Activated CD8-positive, alpha-beta memory T cell treated with anti-CD3 and anti-CD28 coated beads, Interleukin-2, amount 50 U/mL, for 1 hour (primary cell): ENCODE results near the gene SLC18B1.
"Not testable (repeated sequence)": the region's sequence is repeated elsewhere in the genome, so short reads cannot be mapped to it uniquely, and the experiment has no call there.

Experiments
- DNase-seq: peaks from one replicate; pipeline ENCODE4 v3.0.0-alpha.2; 2020; ENCODE audit errors: extremely low read depth

Gene SLC18B1

DNA sequence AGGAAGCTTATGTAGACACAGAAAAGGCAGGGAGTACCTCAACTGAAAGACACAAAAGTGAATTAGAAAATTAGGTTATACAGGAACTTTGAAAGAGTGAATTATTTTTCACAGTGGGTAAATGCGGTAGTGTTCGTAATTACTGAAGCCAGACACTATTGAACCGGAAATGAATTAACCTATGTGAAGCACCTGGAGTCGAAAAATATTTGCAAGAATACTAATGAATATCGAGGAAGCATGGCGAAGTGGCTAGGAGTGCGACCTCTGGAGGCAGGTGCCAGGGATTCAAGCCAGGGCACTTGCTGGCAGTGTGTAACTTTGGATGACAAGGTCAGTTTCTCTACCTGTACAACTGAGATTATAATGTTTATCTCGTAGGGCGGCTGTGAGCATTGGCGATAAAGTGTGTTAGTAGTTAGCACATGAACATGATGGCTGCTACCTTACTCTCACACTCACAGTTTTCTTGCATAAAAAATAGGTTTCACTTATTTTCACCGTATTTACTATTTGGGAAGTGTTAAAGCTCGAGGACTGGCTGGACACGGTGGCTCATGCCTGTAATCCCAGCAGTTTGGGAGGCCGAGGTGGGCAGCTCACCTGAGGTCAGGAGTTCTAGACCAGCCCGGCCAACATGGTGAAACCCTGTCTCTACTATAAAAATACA lies 567 bp upstream of the SLC18B1 start:
- peak; percentile 29 for DNase-seq

DNA sequence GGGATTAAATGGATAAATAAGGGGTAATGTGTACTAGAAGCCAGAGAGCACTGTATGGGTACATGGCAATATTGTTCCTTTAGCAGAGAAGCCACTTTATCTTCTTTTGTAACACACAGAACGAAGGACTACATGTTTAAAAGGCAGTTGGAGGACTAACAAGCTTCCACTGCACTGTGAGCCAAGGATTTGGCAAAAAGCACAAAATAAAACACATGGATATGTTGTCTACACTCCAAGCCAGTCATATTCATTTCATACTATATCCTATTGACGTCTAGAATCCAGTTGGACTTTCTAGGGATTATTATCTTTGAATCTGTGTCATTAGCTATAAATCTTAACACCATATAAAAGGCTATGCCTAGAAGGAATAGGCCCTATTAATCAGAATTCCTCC lies 3.0 kb downstream of the SLC18B1 start:
- DNase-seq, result no peak

DNA sequence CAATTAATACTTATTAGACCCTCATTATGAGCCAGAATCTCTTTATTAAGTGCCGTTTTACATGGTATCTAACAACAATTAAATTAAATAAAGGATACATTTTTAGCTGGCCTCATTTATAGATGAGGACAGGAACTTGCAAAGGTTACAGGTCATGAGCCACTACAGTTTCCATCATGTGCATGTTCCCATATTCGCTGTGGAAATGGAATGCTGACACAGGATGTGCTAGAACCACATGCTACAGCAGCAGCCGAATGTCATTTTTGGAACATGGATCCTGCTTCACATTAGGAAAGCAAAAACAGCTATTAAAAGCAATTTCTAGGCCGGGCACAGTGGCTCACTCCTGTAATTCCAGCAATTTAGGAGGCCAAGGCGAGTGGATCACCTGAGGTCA lies 5.9 kb downstream of the SLC18B1 start:
- no peak for DNase-seq

- DNase-seq, result no peak
Observed at GRCh38 chr6:132790450-132790849, 8.0 kb downstream of the SLC18B1 start.

DNA sequence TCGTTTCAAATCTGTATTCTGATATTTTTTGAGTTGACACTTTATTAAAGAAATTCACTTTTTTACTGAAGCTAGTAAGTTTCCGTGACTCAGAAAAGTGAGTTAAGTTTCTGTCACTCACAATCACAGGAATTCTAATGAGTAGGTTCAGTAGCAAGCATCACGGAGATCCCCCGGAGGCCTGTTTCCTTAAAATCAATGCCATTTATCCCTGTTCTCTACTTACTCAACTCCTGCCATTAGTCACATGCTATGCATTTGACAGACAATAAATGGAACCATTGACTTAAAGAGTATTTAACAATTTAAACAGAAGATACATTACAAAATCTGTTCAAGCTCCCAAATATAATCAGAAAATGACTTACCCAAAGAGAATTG lies 9.1 kb downstream of the SLC18B1 start:
- no peak for DNase-seq

DNA sequence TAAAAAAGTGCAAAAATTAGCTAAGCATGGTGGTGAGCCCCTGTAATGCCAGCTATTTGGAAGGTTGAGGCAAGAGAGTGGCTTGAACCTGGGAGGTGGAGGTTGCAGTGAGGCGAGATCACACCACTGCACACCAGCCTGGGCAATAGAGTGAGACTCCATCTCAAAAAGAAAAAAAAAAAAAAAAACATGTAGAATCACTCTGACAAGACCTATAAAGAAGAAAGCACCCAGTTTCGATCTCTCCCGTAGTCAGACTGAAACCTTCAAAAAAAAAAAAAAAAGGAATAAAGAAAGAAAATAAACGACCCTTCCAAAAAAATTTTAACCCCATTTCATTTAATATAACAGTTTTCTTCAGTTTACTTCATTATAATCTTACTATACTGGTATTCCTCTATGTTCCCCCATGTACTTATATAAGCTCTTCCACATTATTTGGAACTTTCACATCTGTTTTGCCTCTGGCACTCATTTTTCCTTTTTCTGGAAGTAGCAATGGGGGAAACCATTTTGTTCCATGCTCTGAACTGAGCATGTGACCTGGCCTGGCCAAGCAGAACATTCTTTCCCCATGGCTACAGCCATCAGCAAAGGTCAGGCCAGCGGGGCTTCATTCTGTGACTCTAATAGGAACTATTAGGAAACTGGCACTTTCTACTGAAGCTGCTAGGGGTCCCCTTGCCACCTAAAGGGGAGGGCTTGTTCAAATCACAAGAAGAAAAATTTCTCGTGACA lies 9.6 kb downstream of the SLC18B1 start:
- no peak for DNase-seq

GRCh38 chr6:132785936-132786335 lies 12.5 kb downstream of the SLC18B1 start:
- DNase-seq, result no peak

DNA sequence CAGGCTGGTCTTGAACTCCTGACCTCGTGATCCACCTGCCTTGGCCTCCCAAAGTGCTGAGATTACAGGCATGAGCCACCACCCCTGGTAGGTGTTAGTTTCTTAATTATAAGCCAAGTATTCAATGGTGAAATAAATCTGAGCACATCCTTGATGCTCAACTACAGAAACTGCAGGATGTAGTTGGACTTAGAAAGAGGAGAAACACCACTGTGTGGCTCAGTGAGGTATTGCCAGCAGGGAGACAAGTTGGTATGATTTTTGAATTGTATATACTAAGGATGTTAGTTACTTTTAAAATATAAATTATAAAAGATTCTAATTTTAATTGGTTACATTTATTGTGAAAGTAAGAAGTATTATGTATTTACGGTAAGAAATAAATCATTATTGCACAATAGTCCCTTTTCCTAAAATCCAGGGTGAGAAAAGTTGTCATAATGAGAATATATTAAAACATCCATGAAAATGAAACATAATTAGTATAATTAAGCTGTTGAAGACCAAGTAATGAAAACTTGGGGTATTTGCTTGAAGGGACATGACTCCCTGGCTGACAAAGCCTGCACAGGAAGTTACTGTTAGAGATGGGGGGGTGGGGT lies 17.6 kb downstream of the SLC18B1 start:
- DNase-seq, result no peak

GRCh38 chr6:132777881-132778280 lies 20.6 kb downstream of the SLC18B1 start:
- DNase-seq, result not testable (repeated sequence)

GRCh38 chr6:132768051-132768517 lies 30.4 kb downstream of the SLC18B1 start:
- no peak for DNase-seq

GRCh38 chr6:132765560-132765959 lies 32.9 kb downstream of the SLC18B1 start:
- DNase-seq, result no peak

GRCh38 chr6:132764370-132764769 lies 34.1 kb downstream of the SLC18B1 start:
- no peak for DNase-seq

DNA sequence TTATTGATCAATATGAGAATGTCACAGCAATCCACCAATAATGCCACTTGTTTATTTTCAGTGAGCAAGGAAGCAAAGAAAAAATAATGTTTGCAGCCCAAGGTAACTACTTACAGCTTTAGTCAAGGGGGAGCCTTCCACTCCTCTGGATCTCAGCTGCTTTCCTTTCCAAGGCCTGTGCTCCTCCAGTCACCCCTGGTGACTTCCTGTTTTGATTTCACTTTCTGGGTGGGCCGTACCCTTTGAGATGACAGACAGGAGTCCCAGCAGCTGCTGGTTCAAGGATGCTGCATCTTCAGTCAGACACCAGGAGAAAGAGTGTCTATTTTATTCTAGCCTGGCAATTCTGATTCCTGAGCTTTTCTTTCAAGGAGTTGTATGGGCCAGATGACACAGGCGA lies 35.2 kb downstream of the SLC18B1 start:
- no peak for DNase-seq

DNA sequence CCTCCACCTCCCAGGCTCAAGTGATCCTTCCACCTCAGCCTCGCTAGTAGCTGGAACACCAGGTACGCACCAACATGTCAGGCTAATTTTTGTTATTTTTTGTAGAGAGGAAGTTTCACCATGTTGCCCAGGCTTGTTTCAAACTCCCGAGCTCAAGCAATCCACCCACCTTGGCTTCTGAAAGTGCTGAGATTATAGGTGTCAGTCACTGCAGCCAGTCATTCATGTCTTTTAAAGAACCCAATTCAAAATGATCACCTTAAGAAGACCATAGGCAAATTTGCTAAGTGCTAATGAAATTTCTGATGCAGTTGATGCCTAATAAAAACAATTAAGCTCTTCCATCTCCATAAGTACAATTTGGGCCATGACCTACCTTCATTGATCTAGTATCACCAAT lies 38.2 kb downstream of the SLC18B1 start:
- no peak for DNase-seq

- no peak for DNase-seq
Observed at GRCh38 chr6:132758689-132759088, 39.7 kb downstream of the SLC18B1 start.

DNA sequence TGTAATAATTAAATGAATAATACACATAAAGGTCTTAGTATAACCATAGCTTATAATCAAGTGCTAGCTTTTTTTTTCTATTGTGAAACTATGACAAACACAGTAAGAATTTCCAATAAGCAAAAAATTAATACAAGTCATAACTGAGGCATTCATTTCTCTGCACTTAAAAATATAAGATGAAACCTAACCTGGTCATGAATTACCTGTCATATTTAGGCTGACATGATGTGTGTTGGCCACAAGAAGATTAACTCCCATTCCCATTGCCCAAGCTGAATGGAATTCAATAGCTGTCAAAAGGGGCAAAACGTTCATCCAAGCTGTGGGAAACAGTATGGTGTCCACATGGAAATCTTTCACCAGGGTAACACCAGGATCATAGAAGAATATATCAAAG lies 46.2 kb downstream of the SLC18B1 start:
- no peak for DNase-seq

DNA sequence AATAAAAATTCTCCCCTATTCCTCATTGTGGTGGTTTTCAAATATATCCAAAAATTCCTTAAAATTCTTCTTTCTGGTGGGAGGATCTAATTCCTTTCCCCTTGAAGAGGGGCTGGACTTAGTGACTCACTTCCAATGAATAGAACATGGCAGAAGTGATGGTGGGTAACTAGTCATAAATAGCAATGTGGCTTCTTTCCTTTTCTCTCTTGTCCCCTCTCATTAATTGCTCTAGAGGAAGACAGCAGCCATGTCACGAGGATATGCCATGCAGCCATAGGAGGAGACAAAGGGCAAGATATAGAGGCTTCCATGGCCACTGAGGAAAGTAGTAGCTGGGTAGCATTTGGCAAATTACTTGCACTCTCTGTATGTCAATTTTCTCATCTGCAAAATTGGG lies 46.6 kb downstream of the SLC18B1 start:
- no peak for DNase-seq

DNA sequence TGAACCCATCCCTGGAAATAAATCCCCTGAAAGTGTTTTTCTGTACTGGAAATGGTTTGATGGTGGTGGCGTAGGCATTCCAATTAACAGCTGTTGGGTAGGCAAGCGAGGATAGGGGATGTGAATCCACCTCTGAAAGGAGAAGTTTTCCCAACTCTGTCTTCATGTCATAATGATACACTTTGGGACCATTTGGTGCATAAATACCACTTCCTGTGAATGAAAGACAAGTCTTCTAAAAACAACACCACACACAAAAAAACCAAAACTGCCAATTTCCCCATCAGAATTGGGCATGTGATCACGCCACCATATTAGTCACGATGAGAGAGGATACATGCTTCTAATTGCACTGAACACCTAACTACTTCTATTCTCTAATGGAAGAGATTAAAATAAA lies 47.1 kb downstream of the SLC18B1 start:
- DNase-seq, result no peak

- no peak for DNase-seq
Observed at GRCh38 chr6:132750455-132751248, 47.8 kb downstream of the SLC18B1 start.

DNA sequence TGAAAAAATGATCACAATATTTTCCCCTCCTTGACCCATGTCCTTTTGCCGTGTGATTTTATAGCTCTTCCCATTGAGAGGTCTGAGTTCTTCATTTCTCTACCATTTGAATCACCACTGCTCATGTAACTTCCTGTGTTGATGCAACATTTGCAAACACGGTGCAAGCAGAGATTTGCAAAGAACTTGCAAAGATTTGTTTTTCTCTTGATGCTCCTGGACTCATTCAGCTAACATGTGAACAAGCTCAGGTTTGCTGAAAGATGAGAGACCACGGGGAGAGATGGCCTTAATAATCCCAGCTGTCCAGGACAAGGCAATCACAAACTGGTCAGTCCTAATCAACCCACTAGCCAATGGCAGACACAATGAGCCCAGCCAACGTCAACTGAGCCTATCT lies 49.3 kb downstream of the SLC18B1 start:
- DNase-seq, result no peak

DNA sequence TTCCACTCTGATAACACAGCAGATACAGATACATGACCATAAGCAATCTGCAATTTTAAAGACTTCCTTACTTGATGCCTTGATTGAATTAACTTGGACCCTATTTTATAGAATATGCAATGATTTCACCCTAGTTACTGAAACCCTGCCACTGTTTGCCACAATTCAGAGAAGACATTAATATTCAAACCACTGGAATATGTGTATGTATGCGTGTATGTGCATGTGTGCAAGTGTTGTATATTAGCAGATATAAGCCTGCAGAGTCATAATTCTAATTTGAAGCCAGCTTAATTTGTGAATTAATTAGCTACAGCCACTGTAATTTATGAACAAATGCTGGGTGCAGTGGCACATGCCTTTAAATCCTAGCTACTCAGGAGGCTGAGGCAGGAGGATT lies 50.0 kb downstream of the SLC18B1 start:
- no peak for DNase-seq

DNA sequence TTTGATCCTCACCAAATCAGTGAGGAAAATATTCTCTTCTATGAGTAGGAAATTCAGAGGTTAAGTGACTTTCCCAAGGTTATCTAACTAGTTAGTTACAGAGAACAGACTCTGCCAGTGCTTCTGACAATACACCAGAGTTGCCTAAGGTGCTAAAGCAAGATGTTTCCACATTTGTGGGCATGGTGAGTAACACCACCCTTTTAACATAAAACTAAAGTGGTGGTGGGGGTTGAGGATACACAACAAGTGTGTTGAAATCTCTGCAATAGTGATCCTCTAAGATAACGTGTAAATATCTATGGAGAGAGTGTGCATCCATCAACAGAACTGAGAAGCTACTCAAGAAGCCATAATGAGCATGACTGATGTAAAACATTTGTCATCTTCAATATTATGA lies 52.4 kb downstream of the SLC18B1 start:
- DNase-seq, result no peak
